IMR-90 (cell line): ENCODE results near the gene GNG2. TPM values are rescaled to one million over a fixed set of nuclear protein-coding genes. Genes with fewer than 3 reads are reported as not detected.

ENCODE experiments used
- ATAC-seq: fragments of 200-7000 bp; cut with Tn5 transposase; 2 replicates; pipeline ENCODE4 v1.9.1; 2020; ENCODE audit warnings: low read depth, mild to moderate bottlenecking, moderate library complexity
- BruUV-seq: library from RNA; stranded (reverse); fragments of 400-500 nt; replicated peaks from 2 replicates; lab custom pipeline; 2021; lab: Mats Ljungman, UMichigan
- CTCF ChIA-PET: fragments of 300-600 bp; formaldehyde crosslinking; extraction: SDS; loops from one replicate; lab custom pipeline; 2021; ENCODE audit warnings: antibody characterized with exemption; lab: Yijun Ruan, JAX
- POLR2A ChIA-PET: fragments of 300-600 bp; sonication (Branson Sonifier 250); formaldehyde crosslinking; loops from one replicate; lab custom pipeline; 2022; ENCODE audit warnings: antibody characterized with exemption; ENCODE audit not compliant: unreplicated experiment; lab: Charles Lee
- DNase-seq: peaks from one replicate; pipeline ENCODE4 v3.0.0; 2013
- H2AFZ ChIP-seq: replicated peaks from 2 replicates; pipeline ENCODE3; 2013; ENCODE audit warnings: low read length, mild to moderate bottlenecking; ENCODE audit not compliant: poor library complexity
- H2AK5ac ChIP-seq: 2 replicates; pipeline ENCODE4 v1.6.1; 2013; ENCODE audit warnings: low read depth, low read length, inconsistent platforms
- H2AK9ac ChIP-seq: replicated peaks from 2 replicates; pipeline ENCODE3; 2013; ENCODE audit warnings: mild to moderate bottlenecking, low read depth, low read length, moderate library complexity; ENCODE audit not compliant: poor library complexity
- H2BK120ac ChIP-seq: 2 replicates; pipeline ENCODE4 v1.6.1; 2013; ENCODE audit warnings: low read depth, low read length, inconsistent platforms
- H2BK15ac ChIP-seq: 3 replicates; pipeline ENCODE4 v1.6.1; 2013; ENCODE audit warnings: low read depth, low read length, inconsistent platforms
- H2BK20ac ChIP-seq: 2 replicates; pipeline ENCODE4 v1.6.1; 2013; ENCODE audit warnings: low read depth, mild to moderate bottlenecking, inconsistent platforms, low read length, moderate library complexity
- H2BK5ac ChIP-seq: 2 replicates; pipeline ENCODE4 v1.6.1; 2013; ENCODE audit warnings: mild to moderate bottlenecking, low read depth, low read length, inconsistent platforms; ENCODE audit not compliant: poor library complexity, severe bottlenecking
- H3K14ac ChIP-seq: replicated peaks from 2 replicates; pipeline ENCODE4 v1.6.1; 2013; ENCODE audit warnings: low read depth, low read length, inconsistent platforms
- H3K18ac ChIP-seq: 2 replicates; pipeline ENCODE4 v1.6.1; 2013; ENCODE audit warnings: low read depth, low read length, control low read depth
- H3K23ac ChIP-seq: 2 replicates; pipeline ENCODE4 v1.6.1; 2013; ENCODE audit warnings: low read depth, low read length, inconsistent platforms
- H3K27ac ChIP-seq: 2 replicates; pipeline ENCODE4 v1.5.1; 2013; ENCODE audit warnings: mild to moderate bottlenecking, control low read depth, low read length; ENCODE audit not compliant: insufficient read depth
- H3K27me3 ChIP-seq: 2 replicates; pipeline ENCODE4 v1.6.1; 2013; ENCODE audit warnings: low read length; ENCODE audit not compliant: control insufficient read depth, insufficient read depth
- H3K36me3 ChIP-seq: 2 replicates; pipeline ENCODE4 v1.6.1; 2013; ENCODE audit warnings: low read length, mixed read lengths; ENCODE audit not compliant: control insufficient read depth, insufficient read depth
- H3K4ac ChIP-seq: 2 replicates; pipeline ENCODE4 v1.6.1; 2013; ENCODE audit warnings: low read depth, low read length, inconsistent platforms
- H3K4me1 ChIP-seq: 2 replicates; pipeline ENCODE4 v1.6.1; 2013; ENCODE audit warnings: low read length, mixed read lengths; ENCODE audit not compliant: control insufficient read depth, insufficient read depth
- H3K4me2 ChIP-seq: 2 replicates; pipeline ENCODE4 v1.6.1; 2013; ENCODE audit warnings: low read depth, mild to moderate bottlenecking, control low read depth, low read length, moderate library complexity
- H3K4me3 ChIP-seq: 2 replicates; pipeline ENCODE4 v1.5.1; 2013; ENCODE audit warnings: low read depth, mild to moderate bottlenecking, control low read depth, low read length, moderate library complexity; ENCODE audit not compliant: insufficient read depth
- H3K56ac ChIP-seq: 2 replicates; pipeline ENCODE4 v1.6.1; 2013; ENCODE audit warnings: low read length, inconsistent platforms; ENCODE audit not compliant: insufficient read depth; ENCODE audit errors: extremely low read depth
- H3K79me1 ChIP-seq, 2 experiments: 2 replicates each; pipeline ENCODE4 v1.6.1; 2013; ENCODE audit warnings: low read length in 2 of 2, inconsistent platforms in 1 of 2, low read depth in 1 of 2
- H3K9ac ChIP-seq: 2 replicates; pipeline ENCODE4 v1.6.1; 2013; ENCODE audit warnings: low read depth, low read length, control low read depth
- H3K9me1 ChIP-seq: 2 replicates; pipeline ENCODE4 v1.6.1; 2013; ENCODE audit warnings: low read length, inconsistent platforms; ENCODE audit not compliant: insufficient read depth
- H3K9me3 ChIP-seq: 2 replicates; pipeline ENCODE4 v1.6.1; 2013; ENCODE audit warnings: low read length; ENCODE audit not compliant: control insufficient read depth, insufficient read depth
- H4K20me1 ChIP-seq: 2 replicates; pipeline ENCODE4 v1.6.1; 2013; ENCODE audit warnings: low read length, inconsistent platforms; ENCODE audit not compliant: insufficient read depth
- H4K5ac ChIP-seq: 2 replicates; pipeline ENCODE4 v1.6.1; 2013; ENCODE audit warnings: mild to moderate bottlenecking, low read depth, low read length, control low read depth
- H4K8ac ChIP-seq, 2 experiments: 2 replicates each; pipeline ENCODE4 v1.6.1; 2013; ENCODE audit warnings: low read depth in 2 of 2, low read length in 2 of 2, control low read depth in 1 of 2, inconsistent platforms in 1 of 2
- H4K91ac ChIP-seq: 2 replicates; pipeline ENCODE4 v1.6.1; 2013; ENCODE audit warnings: low read depth, low read length, inconsistent platforms; ENCODE audit not compliant: insufficient read depth
- CHD1 ChIP-seq: IDR thresholded peaks from 2 replicates; pipeline ENCODE4 v1.6.1; 2012; ENCODE audit warnings: low read depth, low read length, improper control_type of control experiment
- MAZ ChIP-seq: IDR thresholded peaks from 2 replicates; pipeline ENCODE4 v1.6.1; 2012; ENCODE audit warnings: low read depth, mild to moderate bottlenecking, low read length, improper control_type of control experiment, moderate library complexity, borderline replicate concordance
- RCOR1 ChIP-seq: IDR thresholded peaks from 2 replicates; pipeline ENCODE4 v1.6.1; 2012; ENCODE audit warnings: mild to moderate bottlenecking, low read length, improper control_type of control experiment; ENCODE audit not compliant: insufficient replicate concordance
- WGBS, 2 experiments: methylation state at CpG; one replicate each; pipeline versions ENCODE4 v1.1.5 to v1.1.7; 2013; ENCODE audit warnings: missing lambda C conversion rate in 2 of 2; ENCODE audit not compliant: insufficient read length in 1 of 2; ENCODE audit errors: extremely low coverage in 2 of 2; 5-methylcytosine and 5-hydroxymethylcytosine counted together
- dilution Hi-C: fragments of 300-500 bp; cut with HindIII; formaldehyde crosslinking; loops from one replicate; pipeline ENCODE4 v1.14.3; 2018; ENCODE audit warnings: low sequenced_read_pairs; ENCODE audit not compliant: unreplicated experiment
- in situ Hi-C: fragments of 300-500 bp; cut with MboI; formaldehyde crosslinking; loops from 3 replicates; pipeline ENCODE4 v1.14.3; 2019; ENCODE audit warnings: low sequenced_read_pairs, inconsistent platforms, mixed read lengths
- intact Hi-C: fragments of 100-400 bp; cut with micrococcal nuclease; formaldehyde crosslinking; loops from 2 replicates; pipeline ENCODE4 v1.10.0; 2022
- polyA plus RNA-seq, 3 experiments: library from polyadenylated mRNA; depleted of rRNA; stranded (reverse); fragments of >200 nt; gene quantifications; 2 replicates each; pipeline ENCODE4 v1.2.3, GENCODE V29; 2012; ENCODE audit warnings: low replicate concordance in 1 of 3
- total RNA-seq: library from RNA; depleted of rRNA; stranded (reverse); fragments of >200 nt; gene quantifications from 2 replicates; pipeline ENCODE4 v1.2.3, GENCODE V29; 2012

Gene GNG2
- total and polyA plus RNA-seq, 2 of the 4 experiments (the other 2 are of a cell fraction) = 13.1 to 14.6 TPM

DNA sequence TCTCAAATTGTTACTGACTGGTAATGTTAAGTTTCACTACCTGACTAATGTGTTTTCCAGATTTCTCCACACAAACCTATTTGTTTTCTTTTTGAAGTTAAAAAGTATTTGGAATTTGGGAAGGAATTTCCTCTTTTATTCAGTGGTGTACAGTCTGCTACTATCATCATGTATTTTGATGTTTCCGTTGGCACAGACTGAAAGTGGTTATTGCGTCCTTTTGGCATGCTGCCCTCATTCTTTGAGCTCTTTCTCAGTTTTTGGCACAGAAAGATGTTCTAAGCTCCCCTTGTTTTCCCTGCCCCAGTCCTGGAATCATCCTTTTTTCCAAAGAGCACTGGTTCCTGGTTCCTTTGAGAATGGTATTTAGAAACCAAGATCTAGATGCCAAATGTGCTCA lies 97.5 kb downstream of the GNG2 start:
- Histone ChIP-seq H2BK120ac (no peak overlapping the region), H4K91ac (no peak overlapping the region), H3K9me3 (peaks cover 8% of the 10 kb centered on the region), H3K36me3 (peaks cover 7% of the 10 kb centered on the region; the same call in 1 of the 2 replicates), H2BK5ac (no peak overlapping the region), H3K18ac (no peak overlapping the region), H3K56ac (no peak overlapping the region), H4K8ac (no peak overlapping the region), H4K5ac (no peak overlapping the region), H2AK9ac (no peak overlapping the region), H3K14ac (no peak overlapping the region), H3K9me1 (peaks cover 4% of the 10 kb centered on the region), H2AFZ (no peak overlapping the region), H3K4ac (no peak overlapping the region), H3K4me3 (no peak overlapping the region), H3K79me1 (0 out of 4 replicates have a peak, but pooled peaks cover 0 to 5% of the 10 kb centered on the region in 2 experiments), H3K4me2 (no peak overlapping the region), H3K9ac (no peak overlapping the region), H3K23ac (no peak overlapping the region), H2BK20ac (no peak overlapping the region), H2AK5ac (no peak overlapping the region), H3K27me3 (no peaks in the 10 kb centered on the region), H3K4me1 (peaks cover 5% of the 10 kb centered on the region; the same call in 1 of the 2 replicates), H3K27ac (no peak overlapping the region), H2BK15ac (no peak overlapping the region), H4K20me1 (no peaks in the 10 kb centered on the region)
- POLR2A ChIA-PET = no interaction called here
- in situ Hi-C loops (no loop called here), intact Hi-C loops (no loop called here), dilution Hi-C loops (no loop called here)
- DNase-seq = peak; percentile 45
- TF ChIP-seq RCOR1 (no peak), CHD1 (no peak), MAZ (no peak)
- WGBS, 2 experiments = no CpG with 5 or more reads among the region's 2 CpGs
- BruUV-seq = no TSS peak
- no peak for ATAC-seq
- CTCF ChIA-PET = interaction anchor here (0.7 kb wide), 1 partner anchor 151 kb away, joined by 3 read pairs; no protein-coding TSS in a partner anchor
